ENCODE results near the gene SLC35F2.
"Not testable (repeated sequence)": the region's sequence is repeated elsewhere in the genome, so short reads cannot be mapped to it uniquely, and the experiment has no call there.

Gene SLC35F2

GRCh38 chr11:107840129-107840484 is 18.5 kb downstream of the SLC35F2 start:
- DNase-seq: no peak

DNA sequence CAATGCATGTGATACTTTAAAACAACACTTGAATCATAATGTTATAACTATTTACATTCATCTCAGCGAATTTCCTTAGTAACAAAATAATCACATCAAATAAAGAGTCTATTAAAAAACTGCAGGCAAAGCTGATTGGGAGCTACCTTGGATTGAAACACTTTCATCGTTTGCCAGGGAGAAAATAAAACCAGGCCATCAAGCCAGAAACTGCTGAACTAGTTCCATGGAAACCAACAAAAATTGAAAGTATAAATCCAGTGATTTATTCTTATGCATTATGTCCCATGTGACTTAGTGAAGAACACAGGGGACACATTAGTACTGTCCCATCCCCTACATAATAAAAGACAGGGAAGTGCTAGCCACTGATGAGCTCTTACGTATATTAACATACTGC is 21.7 kb downstream of the SLC35F2 start:
- no peak for DNase-seq

DNA sequence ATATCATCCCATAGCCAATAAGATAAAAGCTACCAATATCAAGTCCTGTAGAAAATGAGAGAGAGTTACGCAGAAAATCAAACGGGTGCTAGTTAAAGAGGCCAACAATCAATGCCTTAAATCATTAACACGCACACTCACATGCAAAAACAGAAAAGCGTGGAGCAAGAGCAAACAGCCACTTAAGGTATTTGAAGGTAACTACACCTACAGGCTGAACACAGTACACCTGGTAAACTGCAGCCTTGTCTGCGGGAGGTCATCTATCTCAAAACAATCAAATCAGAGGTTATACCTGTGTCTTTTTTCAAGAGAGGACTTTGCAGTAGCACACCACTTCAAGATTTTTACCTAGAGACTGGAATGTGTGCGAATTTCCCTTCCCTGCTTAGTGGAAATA is 23.6 kb downstream of the SLC35F2 start:
- DNase-seq: no peak

DNA sequence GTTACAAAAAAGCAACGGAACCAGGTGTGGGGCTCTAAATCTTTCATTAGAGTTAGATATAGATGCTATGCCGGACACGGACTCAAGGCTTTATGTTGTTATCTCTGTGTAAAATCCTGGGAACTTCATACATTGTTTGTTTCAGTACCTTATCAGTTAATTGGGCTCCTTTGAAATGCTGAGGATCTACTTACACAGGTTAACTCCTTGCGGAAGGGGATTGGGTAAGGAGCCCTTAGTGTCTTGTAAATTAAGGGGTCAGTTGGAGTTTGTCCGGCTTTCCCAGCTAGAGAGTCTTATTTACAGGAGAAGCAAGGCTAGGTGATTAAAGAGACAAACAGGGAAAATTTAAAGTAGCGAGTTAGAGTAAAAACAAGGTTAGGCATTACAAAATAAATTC is 24.7 kb downstream of the SLC35F2 start:
- DNase-seq: not testable (repeated sequence)

DNA sequence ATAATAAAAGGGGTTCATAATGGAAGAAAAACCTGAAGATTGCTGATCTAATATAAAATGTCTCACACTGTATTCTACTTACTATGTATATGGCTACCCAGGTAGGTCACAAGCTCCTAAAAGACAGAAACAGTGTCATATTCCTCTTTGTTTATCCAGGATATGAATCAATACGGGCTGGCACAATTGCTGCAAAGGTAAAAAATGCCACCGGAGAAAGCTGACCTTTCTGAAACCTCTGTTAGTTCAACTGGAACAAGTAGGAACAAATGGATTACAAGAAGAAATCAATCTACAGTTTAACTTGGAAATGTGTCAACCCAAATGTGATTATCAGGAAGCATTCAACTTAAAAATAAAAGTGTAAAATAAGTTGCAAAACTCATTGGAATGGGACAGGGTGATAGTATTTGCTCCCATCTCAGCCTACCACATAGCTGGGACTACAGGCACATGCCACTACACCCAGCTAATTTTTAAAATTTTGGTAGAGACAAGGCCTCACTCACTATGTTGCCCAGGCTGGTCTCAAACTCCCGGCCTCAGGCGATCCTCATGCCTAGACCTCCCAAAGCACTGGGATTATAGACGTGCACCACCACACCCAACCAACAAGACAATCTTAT is 27.6 kb downstream of the SLC35F2 start:
- DNase-seq: no peak

- DNase-seq: no peak
These were observed 31.5 kb downstream of the SLC35F2 start for GRCh38 chr11:107827041-107827440.

GRCh38 chr11:107825875-107826274 is 32.7 kb downstream of the SLC35F2 start:
- DNase-seq: no peak

DNA sequence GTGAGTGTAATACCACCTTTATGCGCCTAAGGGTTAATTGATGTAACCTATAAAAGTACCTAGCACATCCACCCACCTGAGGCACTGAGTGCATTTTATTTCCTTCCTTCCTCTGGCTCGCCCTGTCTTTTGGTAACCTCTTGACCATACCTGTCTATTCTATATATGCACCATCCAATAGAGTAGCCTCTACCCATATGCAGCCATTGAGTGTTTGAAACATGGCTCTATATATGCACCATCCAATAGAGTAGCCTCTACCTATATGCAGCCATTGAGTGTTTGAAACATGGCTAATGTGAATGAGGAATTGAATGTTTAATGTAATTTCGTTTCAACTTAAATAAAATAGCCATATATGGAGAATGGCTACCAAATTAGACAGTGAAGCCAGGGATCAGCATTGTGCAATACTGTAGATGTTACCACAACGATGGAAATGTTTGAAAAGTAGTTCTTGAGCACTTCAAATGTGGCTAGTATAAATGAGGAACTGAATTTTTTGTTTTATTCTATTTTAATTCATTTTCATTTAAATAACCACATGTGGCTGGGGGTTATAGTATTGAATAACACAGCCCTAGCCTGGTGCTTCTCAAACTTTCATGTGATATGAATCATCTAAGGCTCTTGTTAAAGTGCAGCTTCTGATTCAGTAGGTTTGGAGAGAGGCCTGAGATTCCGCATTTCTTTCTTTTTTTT is 33.8 kb downstream of the SLC35F2 start:
- no peak for DNase-seq

- no peak for DNase-seq
These were observed 37.2 kb downstream of the SLC35F2 start for GRCh38 chr11:107821199-107821927.

- no peak for DNase-seq
These were observed 39.1 kb downstream of the SLC35F2 start for GRCh38 chr11:107819361-107820014.

DNA sequence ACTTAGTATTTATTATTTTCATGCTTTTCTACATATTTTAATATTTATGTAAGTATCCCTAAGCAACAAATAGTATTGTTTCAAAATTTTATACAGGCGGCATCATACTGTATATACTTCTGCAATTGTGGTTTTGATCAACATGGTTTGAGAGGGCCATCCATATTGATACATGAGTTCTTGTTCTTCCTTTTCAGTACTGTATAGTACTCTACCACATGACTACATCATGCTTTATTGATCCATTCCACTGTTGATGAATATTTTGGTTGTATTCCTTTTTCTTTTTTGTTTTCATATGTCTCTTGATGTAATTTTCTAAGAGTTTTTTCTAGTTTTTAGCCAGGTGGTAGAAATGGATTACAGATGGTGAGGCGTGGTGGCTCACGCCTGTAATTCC is 40.1 kb downstream of the SLC35F2 start:
- DNase-seq: no peak

DNA sequence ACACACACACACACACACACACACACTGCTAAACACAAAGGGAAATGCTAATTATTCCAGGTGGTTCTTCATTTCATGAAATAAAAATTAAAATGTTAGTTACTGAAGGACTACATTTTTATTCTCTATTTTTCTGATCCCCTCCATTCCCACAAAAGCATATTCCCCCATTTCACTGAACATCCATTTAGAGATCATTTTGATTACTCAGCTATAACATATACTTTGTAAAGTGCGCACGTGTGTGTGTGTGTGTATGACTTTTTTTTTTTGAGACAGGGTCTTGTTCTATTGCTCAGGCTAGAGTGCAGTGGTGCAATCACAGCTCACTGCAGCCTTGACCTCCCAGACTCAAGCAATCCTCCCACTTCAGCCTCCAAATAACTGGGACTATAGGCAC is 42.6 kb downstream of the SLC35F2 start:
- no peak for DNase-seq

- no peak for DNase-seq
These were observed 47.7 kb downstream of the SLC35F2 start for GRCh38 chr11:107810875-107811274.

- DNase-seq: no peak
These were observed 50.1 kb downstream of the SLC35F2 start for GRCh38 chr11:107808521-107808920.

- DNase-seq: no peak
These were observed 53.6 kb downstream of the SLC35F2 start for GRCh38 chr11:107804971-107805370.

GRCh38 chr11:107804211-107804610 is 54.4 kb downstream of the SLC35F2 start:
- DNase-seq: no peak

GRCh38 chr11:107801641-107802040 is 56.9 kb downstream of the SLC35F2 start:
- no peak for DNase-seq

DNA sequence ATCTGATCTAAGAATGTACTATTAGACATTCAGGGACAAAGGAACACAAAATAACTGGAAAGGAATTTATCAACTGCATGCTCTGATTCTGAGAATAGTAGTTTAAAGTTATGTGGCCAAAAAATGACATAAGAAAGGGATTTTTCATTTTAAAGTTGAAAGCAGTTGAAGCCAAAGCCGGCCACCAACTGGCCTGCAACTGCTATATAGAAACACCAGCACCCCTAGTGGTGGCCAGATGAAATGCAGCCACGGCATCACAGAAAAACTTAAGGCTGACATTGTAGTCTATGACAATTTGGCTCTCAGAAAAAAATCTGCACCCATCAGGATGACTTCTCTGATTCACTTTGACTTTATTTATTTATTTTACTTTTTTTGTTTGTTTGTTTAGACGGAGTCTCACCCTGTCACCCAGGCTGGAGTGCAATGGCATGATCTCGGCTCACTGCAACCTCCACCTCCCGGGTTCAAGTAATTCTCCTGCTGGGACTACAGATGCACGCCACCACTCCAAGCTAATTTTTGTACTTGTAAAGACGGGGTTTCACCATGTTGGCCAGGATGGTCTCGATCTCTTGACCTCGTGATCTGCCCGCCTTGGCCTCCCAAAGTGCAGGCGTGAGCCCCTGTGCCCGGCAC is 59.2 kb downstream of the SLC35F2 start:
- DNase-seq: peak; percentile 13

GRCh38 chr11:107792049-107792443 is 66.5 kb downstream of the SLC35F2 start:
- DNase-seq: no peak

- no peak for DNase-seq
These were observed 67.1 kb downstream of the SLC35F2 start for GRCh38 chr11:107791343-107792048.

- DNase-seq: no peak
These were observed 68.8 kb downstream of the SLC35F2 start for GRCh38 chr11:107789767-107790166.

DNA sequence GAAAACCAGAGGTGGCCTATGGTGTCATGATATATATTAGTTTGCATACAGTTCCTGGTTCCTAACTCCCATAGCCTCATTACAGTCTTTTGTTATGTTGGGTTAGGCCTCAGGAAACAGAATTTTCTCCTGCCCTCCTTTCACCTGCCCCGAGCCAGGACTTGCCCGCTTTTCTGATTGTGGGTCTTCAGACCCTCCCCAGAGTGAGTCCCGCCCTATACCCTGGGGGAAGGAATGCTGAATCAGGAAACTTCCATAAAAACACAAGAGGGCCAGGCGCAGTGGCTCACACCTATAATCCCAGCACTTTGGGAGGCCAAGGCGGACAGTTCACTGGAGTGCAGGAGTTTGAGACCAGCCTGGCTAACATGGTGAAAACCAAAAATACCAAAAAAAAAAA is 70.9 kb downstream of the SLC35F2 start:
- DNase-seq: no peak

Measured in effector CD8-positive, alpha-beta T cell (primary cell).